ENCODE results near the gene YPEL1. TPM values are rescaled to one million over a fixed set of nuclear protein-coding genes. Genes with fewer than 3 reads are reported as not detected.
A peak's percentile ranks its signal among the peaks of the same experiment; 100 is the strongest.

YPEL1 gene
- total and polyA plus RNA-seq, 3 experiments from 2014 or later, result 2.4 to 27.0 (median 2.6) TPM

DNA sequence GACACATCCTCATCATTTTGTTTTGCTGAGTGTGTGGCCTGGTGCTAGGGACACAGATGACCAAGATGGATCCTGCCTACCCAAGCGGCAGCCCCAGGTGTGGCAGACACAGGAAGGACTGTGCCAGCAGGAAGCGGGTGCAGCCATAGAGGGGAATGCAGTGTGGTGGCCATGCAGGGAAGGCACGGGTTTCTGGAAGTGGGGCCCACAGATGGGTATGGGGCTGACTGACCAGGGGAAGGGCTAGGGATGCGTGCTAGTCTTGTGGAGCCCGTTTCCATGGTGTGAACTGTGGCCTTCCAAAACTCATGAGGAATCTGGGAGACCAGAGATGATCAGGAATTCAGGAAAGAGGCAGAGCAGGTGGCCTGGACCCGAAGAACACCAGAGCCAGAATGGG is 33.5 kb downstream of the YPEL1 start:
- Mint-ChIP-seq H3K27ac (peak overlapping the region in 5 of 8 donors; percentile 6 to 91 (median 73)), H3K9me3 (no peaks in the 10 kb centered on the region), H3K27me3 (no peaks in the 10 kb centered on the region), H3K4me3 (no peak overlapping the region), H3K4me1 (no peaks in the 10 kb centered on the region), H3K36me3 (peaks cover 0 to 60% (median 4%) of the 10 kb centered on the region in 3 donors)
- ChIA-PET POLR2A (no interaction called here), CTCF (interaction anchor here (1.2 kb wide), 1 partner anchor 236 kb away, joined by 3 read pairs; no protein-coding TSS in a partner anchor)
- H3K36me3 ChIP-seq (ENCODE audit: insufficient read depth, low read length), result peaks cover 12% of the 10 kb centered on the region
- H3K9me3 ChIP-seq (ENCODE audit: low read length), result no peaks in the 10 kb centered on the region
- no peak overlapping the region for H3K27ac ChIP-seq (ENCODE audit: low read depth, low read length)
- H3K4me3 ChIP-seq (ENCODE audit: low read length), result no peak overlapping the region
- no peaks in the 10 kb centered on the region for H3K27me3 ChIP-seq (ENCODE audit: insufficient read depth, low read length, poor library complexity, severe bottlenecking)
- no peaks in the 10 kb centered on the region for H3K4me1 ChIP-seq (ENCODE audit: insufficient read depth, low read length)
- no peak for DNase-seq

DNA sequence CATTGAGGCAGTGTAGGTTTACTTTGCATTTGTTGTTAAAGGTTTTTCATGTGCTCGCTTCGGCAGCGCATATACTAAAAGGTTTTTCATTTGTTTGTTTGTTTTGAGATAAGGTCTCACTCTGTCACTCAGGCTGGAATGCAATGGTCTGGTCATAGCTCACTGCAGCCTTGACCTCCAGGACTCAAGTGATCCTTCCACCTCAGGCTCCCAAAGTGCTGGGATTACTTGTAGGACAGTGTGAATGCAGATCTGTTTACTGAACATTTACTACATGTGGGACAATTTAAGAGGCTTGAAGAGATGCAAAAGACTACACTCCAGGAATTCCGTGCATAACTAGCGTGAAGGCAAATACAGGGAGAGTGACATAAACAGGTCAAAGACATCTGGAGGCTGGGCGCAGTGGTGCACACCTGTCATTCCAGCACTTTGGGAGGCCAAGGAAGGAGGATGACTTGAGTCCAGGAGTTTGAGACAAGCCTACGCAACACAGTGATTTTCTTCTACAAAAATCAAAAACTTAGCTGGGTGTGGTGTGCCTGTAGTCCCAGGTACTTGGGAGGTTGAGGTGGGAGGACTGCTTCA is 34.1 kb downstream of the YPEL1 start:
- CTCF ChIA-PET, result interaction anchor here (1.2 kb wide), 1 partner anchor 237 kb away, joined by 3 read pairs; no protein-coding TSS in a partner anchor
- no peaks in the 10 kb centered on the region for H3K4me1 Mint-ChIP-seq
- no peaks in the 10 kb centered on the region for H3K9me3 Mint-ChIP-seq
- no peak overlapping the region for H3K4me3 Mint-ChIP-seq
- H3K27ac ChIP-seq (ENCODE audit: low read depth, low read length), result no peak overlapping the region
- H3K27me3 Mint-ChIP-seq, result peaks cover 0 to 1% of the 10 kb centered on the region in 2 donors
- DNase-seq, result no peak
- no peak overlapping the region for H3K4me3 ChIP-seq (ENCODE audit: low read length)
- no peaks in the 10 kb centered on the region for H3K9me3 ChIP-seq (ENCODE audit: low read length)
- peaks cover 18% of the 10 kb centered on the region for H3K36me3 ChIP-seq (ENCODE audit: insufficient read depth, low read length)
- peaks cover 0 to 66% (median 4%) of the 10 kb centered on the region in 3 donors for H3K36me3 Mint-ChIP-seq
- H3K27me3 ChIP-seq (ENCODE audit: insufficient read depth, low read length, poor library complexity, severe bottlenecking), result no peaks in the 10 kb centered on the region
- POLR2A ChIA-PET, result no interaction called here
- peak overlapping the region in 3 of 8 donors; percentile 47 to 83 (median 60) for H3K27ac Mint-ChIP-seq
- H3K4me1 ChIP-seq (ENCODE audit: insufficient read depth, low read length), result no peaks in the 10 kb centered on the region

- H3K27ac ChIP-seq (ENCODE audit: low read depth, low read length), result no peak overlapping the region
- H3K36me3 Mint-ChIP-seq, result peaks cover 0 to 72% (median 7%) of the 10 kb centered on the region in 3 donors
- POLR2A ChIA-PET, result no interaction called here
- H3K9me3 Mint-ChIP-seq, result no peaks in the 10 kb centered on the region
- H3K4me1 ChIP-seq (ENCODE audit: insufficient read depth, low read length), result no peaks in the 10 kb centered on the region
- H3K27ac Mint-ChIP-seq, result peak overlapping the region in 5 of 8 donors; percentile 9 to 63 (median 32)
- peaks cover 23% of the 10 kb centered on the region for H3K36me3 ChIP-seq (ENCODE audit: insufficient read depth, low read length)
- H3K4me3 ChIP-seq (ENCODE audit: low read length), result no peak overlapping the region
- H3K9me3 ChIP-seq (ENCODE audit: low read length), result no peaks in the 10 kb centered on the region
- no peaks in the 10 kb centered on the region for H3K4me1 Mint-ChIP-seq
- H3K4me3 Mint-ChIP-seq, result no peak overlapping the region
- H3K27me3 ChIP-seq (ENCODE audit: insufficient read depth, low read length, poor library complexity, severe bottlenecking), result no peaks in the 10 kb centered on the region
- peaks cover 0 to 1% of the 10 kb centered on the region in 2 donors for H3K27me3 Mint-ChIP-seq
- DNase-seq, result no peak
- CTCF ChIA-PET, result interaction anchor here (1.7 kb wide), 1 partner anchor 237 kb away, joined by 3 read pairs; no protein-coding TSS in a partner anchor
Measured at GRCh38 chr22:21700822-21701221, 34.8 kb downstream of the YPEL1 start.

DNA sequence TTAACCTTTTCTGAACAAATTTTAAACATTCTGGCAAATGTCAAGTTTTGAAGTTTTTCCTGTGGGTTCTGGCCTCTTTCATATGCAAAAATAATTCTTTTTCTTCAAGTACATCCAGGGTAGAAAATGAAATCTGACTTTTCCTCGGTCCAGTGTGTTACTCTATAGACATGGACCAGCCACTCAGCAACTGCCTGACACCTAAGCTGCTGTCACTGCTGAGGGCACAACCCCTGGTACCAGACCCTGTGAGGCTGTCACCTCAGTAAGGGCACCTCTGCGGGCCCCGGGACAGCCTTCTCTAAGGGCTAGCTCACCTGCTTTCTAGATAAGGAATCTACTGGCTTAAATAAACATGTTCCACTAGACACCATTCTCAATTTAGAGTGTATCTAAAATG is 36.0 kb downstream of the YPEL1 start:
- Mint-ChIP-seq H3K4me3 (no peak overlapping the region), H3K27ac (peak overlapping the region in 4 of 8 donors; percentile 3 to 58 (median 21)), H3K4me1 (no peaks in the 10 kb centered on the region), H3K36me3 (peaks cover 0 to 79% (median 8%) of the 10 kb centered on the region in 3 donors), H3K27me3 (peaks cover 0 to 1% of the 10 kb centered on the region in 2 donors), H3K9me3 (no peaks in the 10 kb centered on the region)
- POLR2A ChIA-PET, result no interaction called here
- Histone ChIP-seq H3K27ac (ENCODE audit: low read depth, low read length) (no peak overlapping the region), H3K27me3 (ENCODE audit: insufficient read depth, low read length, poor library complexity, severe bottlenecking) (no peaks in the 10 kb centered on the region), H3K36me3 (ENCODE audit: insufficient read depth, low read length) (peaks cover 34% of the 10 kb centered on the region), H3K4me3 (ENCODE audit: low read length) (no peak overlapping the region), H3K9me3 (ENCODE audit: low read length) (no peaks in the 10 kb centered on the region), H3K4me1 (ENCODE audit: insufficient read depth, low read length) (no peaks in the 10 kb centered on the region)
- DNase-seq, result no peak
- CTCF ChIA-PET, result interaction anchor here (1.7 kb wide), 1 partner anchor 238 kb away, joined by 3 read pairs; no protein-coding TSS in a partner anchor

DNA sequence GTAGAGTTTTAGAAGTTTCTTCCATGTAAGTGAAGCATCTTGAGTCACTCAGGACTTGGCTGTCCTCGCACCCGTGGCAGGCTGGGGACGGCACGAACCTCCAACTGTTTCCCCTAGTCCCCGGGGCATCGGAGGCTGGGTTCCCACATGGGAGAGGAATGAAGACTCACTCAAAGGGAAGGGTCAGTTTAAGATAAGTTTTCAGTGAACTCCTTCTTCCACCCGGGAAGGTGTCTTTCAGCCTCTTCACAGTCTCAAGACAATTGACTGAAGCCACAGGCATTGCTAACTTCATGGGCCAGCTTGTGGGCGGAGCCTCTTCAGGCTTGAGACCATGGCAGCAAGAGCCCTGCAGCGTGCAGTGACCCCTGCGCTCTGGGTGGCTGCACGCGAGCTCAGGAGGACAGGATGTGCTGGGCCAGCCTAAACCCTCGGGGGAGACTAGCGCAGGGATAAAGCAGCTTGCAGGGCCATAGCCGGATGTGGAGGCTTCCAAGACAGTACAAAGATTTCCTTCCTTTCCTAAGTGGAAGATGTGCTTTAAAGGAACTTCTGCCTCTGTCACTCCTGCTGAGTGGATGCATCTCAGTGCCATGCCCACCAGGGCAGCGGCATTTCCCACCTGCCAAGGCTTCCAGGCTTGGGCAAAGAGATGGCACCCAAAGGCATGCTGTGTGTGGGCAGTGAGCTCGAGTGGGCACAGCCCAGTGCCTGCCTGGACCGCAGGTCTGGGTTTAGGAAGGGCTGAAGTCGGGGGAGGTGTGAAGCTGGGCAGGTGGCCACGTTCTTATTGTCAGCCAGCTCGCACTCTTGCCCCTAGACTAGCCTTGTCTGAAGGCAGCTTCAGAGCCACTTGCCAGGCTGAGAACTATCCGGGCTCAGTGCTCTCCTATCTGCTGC is 36.9 kb downstream of the YPEL1 start:
- Histone ChIP-seq H3K4me3 (ENCODE audit: low read length) (no peak overlapping the region), H3K4me1 (ENCODE audit: insufficient read depth, low read length) (no peaks in the 10 kb centered on the region), H3K27ac (ENCODE audit: low read depth, low read length) (no peak overlapping the region), H3K27me3 (ENCODE audit: insufficient read depth, low read length, poor library complexity, severe bottlenecking) (no peaks in the 10 kb centered on the region), H3K36me3 (ENCODE audit: insufficient read depth, low read length) (peaks cover 44% of the 10 kb centered on the region), H3K9me3 (ENCODE audit: low read length) (no peaks in the 10 kb centered on the region)
- Mint-ChIP-seq H3K4me1 (no peaks in the 10 kb centered on the region), H3K27ac (peak overlapping the region in 1 of 8 donors; percentile 54), H3K4me3 (no peak overlapping the region), H3K27me3 (peaks cover 0 to 1% of the 10 kb centered on the region in 2 donors), H3K36me3 (peaks cover 0 to 83% (median 9%) of the 10 kb centered on the region in 3 donors), H3K9me3 (no peaks in the 10 kb centered on the region)
- ChIA-PET POLR2A (no interaction called here), CTCF (no interaction called here)
- no peak for DNase-seq

DNA sequence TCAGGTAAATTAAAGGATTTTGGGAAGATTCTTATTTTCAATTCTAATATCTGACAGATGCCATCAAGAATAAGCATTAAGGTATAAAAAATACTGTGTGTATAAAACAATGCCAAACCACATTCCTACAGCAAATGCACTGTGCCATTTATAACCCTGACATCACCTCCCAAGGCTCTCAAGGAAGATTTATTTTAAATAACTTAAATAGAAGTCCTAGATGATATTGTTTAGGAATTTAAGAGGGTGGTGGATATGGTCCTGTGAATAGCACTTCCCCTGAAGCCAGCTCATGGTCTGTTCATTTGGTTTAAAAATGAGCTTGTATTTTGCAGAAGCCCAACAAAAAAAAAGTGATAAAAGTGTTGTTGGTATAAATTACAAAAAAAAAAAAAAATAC is 37.7 kb downstream of the YPEL1 start:
- H3K27ac ChIP-seq (ENCODE audit: low read depth, low read length), result no peak overlapping the region

GRCh38 chr22:21697021-21697771 is 38.4 kb downstream of the YPEL1 start:
- peaks cover 51% of the 10 kb centered on the region for H3K36me3 ChIP-seq (ENCODE audit: insufficient read depth, low read length)
- Mint-ChIP-seq H3K4me1 (no peaks in the 10 kb centered on the region), H3K9me3 (no peaks in the 10 kb centered on the region), H3K36me3 (peaks cover 0 to 86% (median 9%) of the 10 kb centered on the region in 3 donors), H3K27me3 (peaks cover 0 to 1% of the 10 kb centered on the region in 2 donors), H3K4me3 (no peak overlapping the region), H3K27ac (peak overlapping the region in 1 of 8 donors; percentile 17)
- H3K27ac ChIP-seq (ENCODE audit: low read depth, low read length), result no peak overlapping the region
- H3K4me3 ChIP-seq (ENCODE audit: low read length), result no peak overlapping the region
- no peaks in the 10 kb centered on the region for H3K4me1 ChIP-seq (ENCODE audit: insufficient read depth, low read length)
- CTCF ChIA-PET, result interaction anchor here (0.8 kb wide), 1 partner anchor 54 kb away, joined by 3 read pairs; no protein-coding TSS in a partner anchor
- POLR2A ChIA-PET, result interaction anchor here (0.6 kb wide), 1 partner anchor 10 kb away, joined by 4 read pairs; no protein-coding TSS in a partner anchor
- no peak for DNase-seq
- no peaks in the 10 kb centered on the region for H3K27me3 ChIP-seq (ENCODE audit: insufficient read depth, low read length, poor library complexity, severe bottlenecking)
- H3K9me3 ChIP-seq (ENCODE audit: low read length), result no peaks in the 10 kb centered on the region

More for the DNA sequence above, 37.7 kb downstream of the YPEL1 start:
- CTCF ChIA-PET, result no interaction called here
- POLR2A ChIA-PET, result interaction anchor here (0.6 kb wide), 1 partner anchor 9 kb away, joined by 4 read pairs; no protein-coding TSS in a partner anchor
- H3K4me1 ChIP-seq (ENCODE audit: insufficient read depth, low read length), result no peaks in the 10 kb centered on the region
- H3K27me3 ChIP-seq (ENCODE audit: insufficient read depth, low read length, poor library complexity, severe bottlenecking), result no peaks in the 10 kb centered on the region
- H3K9me3 ChIP-seq (ENCODE audit: low read length), result no peaks in the 10 kb centered on the region
- H3K36me3 ChIP-seq (ENCODE audit: insufficient read depth, low read length), result peaks cover 51% of the 10 kb centered on the region
- Mint-ChIP-seq H3K27me3 (peaks cover 0 to 1% of the 10 kb centered on the region in 2 donors), H3K9me3 (no peaks in the 10 kb centered on the region), H3K36me3 (peaks cover 0 to 88% (median 9%) of the 10 kb centered on the region in 3 donors), H3K27ac (peak overlapping the region in 1 of 8 donors; percentile 32), H3K4me3 (no peak overlapping the region), H3K4me1 (no peaks in the 10 kb centered on the region)
- no peak for DNase-seq
- no peak overlapping the region for H3K4me3 ChIP-seq (ENCODE audit: low read length)
